Large intestine (tissue), 3 donors: Measurements from ENCODE around the gene NME7. TPM values are rescaled to one million over a fixed set of nuclear protein-coding genes. Genes with fewer than 3 reads are reported as not detected.
"Not testable (repeated sequence)": the region's sequence is repeated elsewhere in the genome, so short reads cannot be mapped to it uniquely, and the experiment has no call there.

Experiments used
- DNase-seq, 2 donors: peaks; one replicate each; pipeline versions ENCODE4 v3.0.0 to v3.0.0-alpha.2; 2013
- H3K27ac ChIP-seq: one replicate; pipeline ENCODE4 v1.5.1; 2013; ENCODE audit warnings: low read length
- H3K27me3 ChIP-seq: 2 replicates; pipeline ENCODE4 v1.6.1; 2013; ENCODE audit warnings: low read length; ENCODE audit not compliant: control insufficient read depth, insufficient read depth
- H3K36me3 ChIP-seq: 2 replicates; pipeline ENCODE4 v1.6.1; 2013; ENCODE audit warnings: low read length; ENCODE audit not compliant: control insufficient read depth, insufficient read depth
- H3K4me1 ChIP-seq: one replicate; pipeline ENCODE4 v1.6.1; 2013; ENCODE audit warnings: low read length; ENCODE audit not compliant: control insufficient read depth, insufficient read depth
- H3K4me3 ChIP-seq: one replicate; pipeline ENCODE4 v1.5.1; 2013; ENCODE audit warnings: low read length
- H3K9me3 ChIP-seq: one replicate; pipeline ENCODE4 v1.6.1; 2013; ENCODE audit warnings: mild to moderate bottlenecking, low read depth, low read length, moderate library complexity; ENCODE audit not compliant: control insufficient read depth
- WGBS: methylation state at CpG from one replicate; pipeline ENCODE4 v1.1.5; 2013; ENCODE audit warnings: low lambda C conversion rate; ENCODE audit not compliant: insufficient coverage; 5-methylcytosine and 5-hydroxymethylcytosine counted together
- polyA plus RNA-seq: library from polyadenylated mRNA; unstranded; fragments of 120-200 nt; gene quantifications from one replicate; pipeline ENCODE4 v1.2.1, GENCODE V29; 2013

Gene NME7
- polyA plus RNA-seq, 1 donor = 24.2 TPM

- Histone ChIP-seq H3K27ac (no peak overlapping the region), H3K27me3 (no peaks in the 10 kb centered on the region), H3K36me3 (no peaks in the 10 kb centered on the region), H3K4me1 (no peaks in the 10 kb centered on the region), H3K9me3 (no peaks in the 10 kb centered on the region), H3K4me3 (no peak overlapping the region)
- DNase-seq = no peak
- 100% methylated on average over 1 of the region's 3 CpGs for WGBS
These were observed 164.6 kb downstream of the NME7 start for GRCh38 chr1:169202791-169203665.

- Histone ChIP-seq H3K4me3 (no peak overlapping the region), H3K4me1 (no peaks in the 10 kb centered on the region), H3K36me3 (no peaks in the 10 kb centered on the region), H3K27ac (no peak overlapping the region), H3K27me3 (no peaks in the 10 kb centered on the region), H3K9me3 (no peaks in the 10 kb centered on the region)
- WGBS = 100% methylated on average over 1 of the region's 5 CpGs
- DNase-seq = no peak
These were observed 166.4 kb downstream of the NME7 start for GRCh38 chr1:169201084-169201619.

DNA sequence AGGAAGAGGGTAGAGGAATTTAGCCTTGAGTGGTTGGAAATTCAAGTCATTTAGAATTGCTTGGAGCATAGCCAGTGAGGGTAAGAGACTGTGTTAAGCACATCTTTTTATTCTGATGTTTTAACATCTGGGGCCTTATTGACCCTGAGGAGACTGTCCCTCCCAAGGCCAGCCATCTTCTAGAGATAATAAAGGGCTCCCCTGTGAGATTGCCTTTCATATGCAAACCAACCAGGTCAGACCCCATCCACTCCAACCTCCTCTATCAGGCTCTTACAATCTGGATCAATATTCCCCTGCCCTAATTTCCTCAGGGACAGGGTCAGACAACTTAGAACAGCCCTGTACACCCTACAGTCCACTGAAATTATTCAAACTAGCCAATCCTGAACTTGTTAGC, 167.3 kb downstream of the NME7 start:
- DNase-seq = no peak
- H3K9me3 ChIP-seq = no peaks in the 10 kb centered on the region
- no peaks in the 10 kb centered on the region for H3K27me3 ChIP-seq
- H3K36me3 ChIP-seq = no peaks in the 10 kb centered on the region
- no peak overlapping the region for H3K27ac ChIP-seq
- no peak overlapping the region for H3K4me3 ChIP-seq
- no peaks in the 10 kb centered on the region for H3K4me1 ChIP-seq

GRCh38 chr1:169196581-169196980, 171.0 kb downstream of the NME7 start:
- Histone ChIP-seq H3K27ac (no peak overlapping the region), H3K27me3 (no peaks in the 10 kb centered on the region), H3K4me3 (no peak overlapping the region), H3K36me3 (no peaks in the 10 kb centered on the region), H3K9me3 (no peaks in the 10 kb centered on the region), H3K4me1 (no peaks in the 10 kb centered on the region)
- DNase-seq = no peak
- 100% methylated on average over 2 of the region's 3 CpGs for WGBS

DNA sequence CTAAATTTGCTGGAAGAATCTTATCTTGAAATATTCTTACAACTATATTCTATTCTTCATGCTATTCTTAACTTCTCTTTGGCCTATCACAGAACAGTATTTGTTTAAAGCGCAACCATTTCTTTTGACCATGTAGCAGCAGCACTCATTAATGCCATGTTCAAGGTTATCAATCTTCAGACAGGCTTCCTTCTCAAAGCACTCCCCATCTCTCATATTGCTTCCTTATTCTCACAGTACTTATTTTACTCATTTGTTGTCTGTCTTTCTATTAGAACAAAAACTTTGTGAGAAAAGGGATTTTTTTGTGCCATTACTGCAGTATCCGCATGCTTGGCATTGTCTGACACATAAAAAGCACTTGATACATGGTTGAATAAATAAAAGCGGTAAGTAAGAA, 171.4 kb downstream of the NME7 start:
- DNase-seq = no peak
- WGBS = no CpG with 5 or more reads among the region's 3 CpGs
- H3K36me3 ChIP-seq = no peaks in the 10 kb centered on the region
- H3K9me3 ChIP-seq = no peaks in the 10 kb centered on the region
- no peaks in the 10 kb centered on the region for H3K27me3 ChIP-seq
- H3K4me3 ChIP-seq = no peak overlapping the region
- H3K4me1 ChIP-seq = no peaks in the 10 kb centered on the region
- no peak overlapping the region for H3K27ac ChIP-seq

- Histone ChIP-seq H3K36me3 (no peaks in the 10 kb centered on the region), H3K4me1 (no peaks in the 10 kb centered on the region), H3K4me3 (no peak overlapping the region), H3K9me3 (no peaks in the 10 kb centered on the region), H3K27me3 (no peaks in the 10 kb centered on the region), H3K27ac (no peak overlapping the region)
- DNase-seq = peak; percentile 3 to 28
- WGBS = 57% methylated on average over 1 of the region's 4 CpGs
These were observed 174.3 kb downstream of the NME7 start for GRCh38 chr1:169193191-169193850.

DNA sequence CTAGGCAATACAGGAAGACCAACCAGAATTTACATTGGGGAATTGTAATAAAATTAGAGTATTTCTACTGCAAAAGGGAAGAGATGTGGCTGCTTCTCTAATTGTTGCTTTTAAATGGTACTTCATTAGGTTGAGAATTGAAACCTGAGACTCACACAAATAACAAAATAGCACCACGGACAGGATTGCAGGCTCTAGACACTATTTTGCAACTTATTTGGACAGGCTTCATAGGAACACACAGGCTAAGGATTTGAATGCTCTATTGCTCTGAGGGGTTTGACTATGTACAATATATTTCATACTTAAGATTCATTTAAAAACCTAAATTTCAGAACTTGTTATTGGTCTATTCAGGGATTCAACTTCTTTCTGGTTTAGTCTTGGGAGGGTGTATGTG, 181.5 kb downstream of the NME7 start:
- H3K27ac ChIP-seq = no peak overlapping the region
- H3K4me3 ChIP-seq = no peak overlapping the region
- DNase-seq = no peak
- no peaks in the 10 kb centered on the region for H3K9me3 ChIP-seq
- H3K4me1 ChIP-seq = no peaks in the 10 kb centered on the region
- no peaks in the 10 kb centered on the region for H3K27me3 ChIP-seq
- H3K36me3 ChIP-seq = no peaks in the 10 kb centered on the region
- WGBS = no CpG with 5 or more reads among the region's 1 CpG

GRCh38 chr1:169184812-169185211, 182.8 kb downstream of the NME7 start:
- Histone ChIP-seq H3K36me3 (no peaks in the 10 kb centered on the region), H3K9me3 (no peaks in the 10 kb centered on the region), H3K27me3 (no peaks in the 10 kb centered on the region), H3K4me1 (no peaks in the 10 kb centered on the region), H3K4me3 (no peak overlapping the region), H3K27ac (no peak overlapping the region)
- no CpG with 5 or more reads among the region's 1 CpG for WGBS
- no peak for DNase-seq

DNA sequence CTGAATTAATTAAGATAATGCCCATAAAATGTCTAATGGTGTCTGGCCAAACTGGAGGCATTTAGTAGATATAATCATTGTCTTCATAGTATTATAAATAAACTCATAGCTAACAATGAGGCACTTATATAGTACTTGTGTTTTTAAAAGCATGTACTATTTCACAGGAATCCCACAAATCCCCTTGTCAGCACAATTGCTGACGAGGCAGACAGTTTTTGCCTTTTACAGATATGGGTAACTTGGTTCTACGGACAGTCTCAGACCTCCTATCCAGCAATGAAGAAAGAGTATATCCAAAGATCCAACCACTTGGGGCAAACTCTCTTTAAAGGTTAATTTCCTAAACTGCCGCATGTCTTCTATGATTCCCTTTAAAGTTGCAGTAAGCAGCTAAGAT, 187.4 kb downstream of the NME7 start:
- WGBS = 80% methylated on average over 1 of the region's 3 CpGs
- H3K27me3 ChIP-seq = no peaks in the 10 kb centered on the region

DNA sequence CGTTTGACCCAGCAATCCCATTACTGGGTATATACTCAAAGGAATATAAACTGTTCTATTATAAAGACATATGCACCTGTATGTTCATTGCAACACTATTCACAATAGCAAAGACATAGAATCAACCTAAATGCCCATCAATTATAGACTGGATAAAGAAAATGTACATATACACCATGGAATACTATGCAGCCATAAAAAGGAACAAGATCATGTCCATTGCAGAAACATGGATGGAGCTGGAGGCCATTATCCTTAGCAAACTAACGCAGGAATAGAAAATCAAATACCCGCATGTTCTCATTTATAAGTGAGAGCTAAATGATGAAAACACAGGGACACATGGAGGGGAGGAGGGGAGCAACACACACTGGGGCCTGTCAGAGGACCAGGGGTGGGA, 188.2 kb downstream of the NME7 start:
- not testable (repeated sequence) for H3K4me1 ChIP-seq, H3K27ac ChIP-seq, H3K9me3 ChIP-seq, H3K4me3 ChIP-seq, H3K36me3 ChIP-seq, H3K27me3 ChIP-seq, DNase-seq
- 100% methylated on average over 1 of the region's 3 CpGs for WGBS

More for the DNA sequence above, 187.4 kb downstream of the NME7 start:
- Histone ChIP-seq H3K4me1 (no peaks in the 10 kb centered on the region), H3K9me3 (no peaks in the 10 kb centered on the region), H3K4me3 (no peak overlapping the region), H3K27ac (no peak overlapping the region), H3K36me3 (no peaks in the 10 kb centered on the region)
- no peak for DNase-seq
